Measurements from ENCODE around the gene BICD1.

DNA sequence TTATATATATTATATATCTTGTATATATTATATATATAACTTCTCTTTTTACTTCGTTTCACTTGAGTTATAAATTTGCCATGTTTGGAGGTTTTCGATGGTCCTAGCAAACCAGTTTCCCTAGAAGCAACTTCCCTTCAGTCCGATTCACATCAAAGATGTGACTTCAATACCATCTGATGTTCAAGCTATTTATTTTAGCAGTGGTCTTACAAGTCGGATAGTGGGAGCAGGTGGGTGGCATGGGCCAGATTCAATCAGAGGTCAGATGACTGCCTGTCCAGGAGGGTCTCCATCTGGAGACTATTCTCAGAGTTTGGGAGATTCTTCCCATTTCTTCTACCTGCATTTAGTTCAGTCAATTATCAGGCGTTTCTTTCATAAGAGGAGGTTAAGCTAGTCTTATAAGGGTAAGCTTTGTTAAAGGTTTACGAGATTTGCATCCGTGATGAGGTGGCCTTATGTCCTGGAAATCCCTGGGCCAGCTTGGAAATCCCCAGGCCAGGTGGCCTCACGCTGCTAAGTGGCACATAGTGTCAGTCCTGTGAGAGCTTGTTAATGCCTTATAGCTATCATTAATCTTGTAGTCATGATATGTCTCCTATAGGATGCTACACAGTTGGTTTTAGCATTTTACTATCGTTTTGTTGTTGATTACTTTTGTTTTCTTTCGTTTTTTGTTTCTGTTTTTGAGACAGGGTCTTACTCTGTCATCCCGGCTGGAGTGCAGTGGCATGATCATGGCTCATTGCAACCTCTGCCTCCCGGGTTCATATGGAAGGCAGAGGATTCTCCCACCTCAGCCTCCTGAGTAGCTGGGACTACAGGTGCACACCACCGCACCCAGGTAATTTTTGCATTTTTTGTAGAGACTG is 145.8 kb downstream of the BICD1 start:
- TF ChIP-seq, protein P1, sequence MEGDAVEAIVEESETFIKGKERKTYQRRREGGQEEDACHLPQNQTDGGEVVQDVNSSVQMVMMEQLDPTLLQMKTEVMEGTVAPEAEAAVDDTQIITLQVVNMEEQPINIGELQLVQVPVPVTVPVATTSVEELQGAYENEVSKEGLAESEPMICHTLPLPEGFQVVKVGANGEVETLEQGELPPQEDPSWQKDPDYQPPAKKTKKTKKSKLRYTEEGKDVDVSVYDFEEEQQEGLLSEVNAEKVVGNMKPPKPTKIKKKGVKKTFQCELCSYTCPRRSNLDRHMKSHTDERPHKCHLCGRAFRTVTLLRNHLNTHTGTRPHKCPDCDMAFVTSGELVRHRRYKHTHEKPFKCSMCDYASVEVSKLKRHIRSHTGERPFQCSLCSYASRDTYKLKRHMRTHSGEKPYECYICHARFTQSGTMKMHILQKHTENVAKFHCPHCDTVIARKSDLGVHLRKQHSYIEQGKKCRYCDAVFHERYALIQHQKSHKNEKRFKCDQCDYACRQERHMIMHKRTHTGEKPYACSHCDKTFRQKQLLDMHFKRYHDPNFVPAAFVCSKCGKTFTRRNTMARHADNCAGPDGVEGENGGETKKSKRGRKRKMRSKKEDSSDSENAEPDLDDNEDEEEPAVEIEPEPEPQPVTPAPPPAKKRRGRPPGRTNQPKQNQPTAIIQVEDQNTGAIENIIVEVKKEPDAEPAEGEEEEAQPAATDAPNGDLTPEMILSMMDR (IDR thresholded peaks at IDR 0.05): no peak
- TF ChIP-seq POLR2A (IDR thresholded peaks at IDR 0.05): no peak
- TF ChIP-seq EP300 (IDR thresholded peaks at IDR 0.05): no peak

Measured in ovary (tissue), 3 donors.